SH-SY5Y (cell line): ENCODE measurements around the gene STMN3.

ENCODE experiments used
- GATA2 ChIP-seq: IDR thresholded peaks from 2 replicates; pipeline ENCODE4 v1.6.1; 2011; ENCODE audit warnings: mild to moderate bottlenecking, low read depth, low read length
- GATA3 ChIP-seq: IDR thresholded peaks from 2 replicates; pipeline ENCODE4 v1.6.1; 2011; ENCODE audit warnings: low read depth, mild to moderate bottlenecking, low read length, moderate library complexity

STMN3 gene

DNA sequence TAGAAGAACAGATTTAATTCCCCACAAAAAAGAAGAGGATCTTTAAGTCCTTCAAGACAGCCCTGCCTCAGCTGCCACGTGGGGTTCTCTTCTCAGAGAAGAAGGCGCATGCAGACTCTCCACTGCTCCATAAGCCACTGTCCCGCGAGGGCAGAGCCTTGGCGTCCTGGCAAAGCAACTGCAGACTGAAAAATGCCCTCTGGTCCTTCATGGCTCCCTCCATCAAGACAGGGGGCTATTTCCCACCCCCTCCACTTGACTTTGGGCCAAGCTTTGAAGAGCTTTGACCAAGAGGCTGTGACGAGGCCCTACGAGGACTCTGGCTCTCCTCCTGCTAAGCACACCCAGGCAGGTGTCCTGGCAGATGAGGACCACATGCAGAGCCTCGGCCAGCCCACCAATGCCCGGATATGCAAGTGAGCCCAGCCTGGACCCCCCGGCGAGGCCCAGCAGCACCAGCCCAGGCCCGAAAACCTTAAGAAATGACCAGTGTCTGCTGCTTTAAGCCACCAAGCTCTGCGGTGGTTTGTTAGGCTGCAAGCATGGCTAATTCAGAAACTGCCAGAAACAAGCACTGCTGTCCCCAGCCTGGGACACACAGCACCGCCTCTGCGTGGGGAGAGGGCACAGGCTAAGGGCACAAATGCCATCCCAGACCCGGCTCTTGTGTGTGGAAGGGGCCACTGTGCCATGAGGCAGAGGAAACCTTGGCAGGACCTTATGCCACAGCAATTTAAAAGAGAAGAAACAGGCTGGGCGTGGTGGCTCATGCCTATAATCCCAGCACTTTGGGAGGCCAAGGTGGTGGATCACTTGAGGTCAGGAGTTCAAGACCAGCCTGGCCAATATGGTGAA is 42.4 kb downstream of the STMN3 start:
- no peak for TF ChIP-seq GATA3
- TF ChIP-seq GATA2, result no peak

DNA sequence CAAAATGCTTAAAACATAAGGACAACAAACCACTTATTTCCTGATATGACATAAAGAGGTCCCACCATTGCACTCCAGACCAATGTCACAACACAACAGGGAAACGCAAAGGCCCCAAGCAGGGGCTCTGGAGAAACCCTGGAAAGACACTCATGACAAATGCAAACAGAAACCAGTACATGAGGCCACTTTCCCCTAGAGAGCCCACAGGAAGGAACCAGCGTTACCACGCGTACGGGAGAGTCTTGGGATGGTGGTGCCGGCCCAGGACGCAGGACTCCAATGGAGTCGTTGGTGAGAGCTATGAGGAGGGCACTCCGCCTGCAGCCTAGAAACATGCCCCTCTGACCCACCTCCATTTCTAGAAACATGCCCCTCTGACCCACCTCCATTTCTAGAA is 46.5 kb downstream of the STMN3 start:
- no peak for TF ChIP-seq GATA3
- no peak for TF ChIP-seq GATA2

- no peak for TF ChIP-seq GATA2
- TF ChIP-seq GATA3, result no peak
Measured at GRCh38 chr20:63602321-63602720, 50.9 kb downstream of the STMN3 start.

DNA sequence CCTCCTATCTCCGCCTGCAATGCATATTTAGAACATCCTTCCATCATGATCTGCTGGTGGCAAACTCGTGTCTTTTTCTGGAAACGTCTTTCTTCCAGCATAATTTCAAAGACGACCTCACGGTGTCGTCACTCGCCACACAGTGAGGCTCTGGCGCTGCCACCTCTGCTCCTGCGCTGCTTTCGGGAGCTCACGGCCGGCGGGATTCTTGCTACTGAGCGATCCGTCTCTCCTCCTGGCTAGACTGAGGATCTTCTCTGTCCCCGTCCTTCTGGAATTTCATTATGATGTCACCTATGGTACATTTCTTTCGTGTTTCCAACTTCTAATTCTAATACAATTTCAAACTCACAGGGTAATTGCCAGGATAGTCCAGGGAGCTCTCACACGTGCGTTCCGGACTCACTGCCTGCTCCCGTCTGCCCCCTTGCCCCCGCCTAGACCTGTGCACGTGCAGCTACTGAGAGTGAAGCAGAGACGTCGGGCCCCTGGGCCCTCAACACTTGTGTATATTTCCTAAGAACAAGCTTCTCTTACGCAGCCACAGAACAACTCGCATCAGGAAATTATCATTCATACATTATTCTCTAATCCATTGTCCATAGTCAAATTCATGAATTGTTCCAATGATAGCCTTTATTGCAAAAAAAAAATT is 53.7 kb downstream of the STMN3 start:
- TF ChIP-seq GATA3 (no peak), GATA2 (no peak)

- no peak for TF ChIP-seq GATA2
- TF ChIP-seq GATA3, result no peak
Measured at GRCh38 chr20:63598479-63599395, 54.5 kb downstream of the STMN3 start.

DNA sequence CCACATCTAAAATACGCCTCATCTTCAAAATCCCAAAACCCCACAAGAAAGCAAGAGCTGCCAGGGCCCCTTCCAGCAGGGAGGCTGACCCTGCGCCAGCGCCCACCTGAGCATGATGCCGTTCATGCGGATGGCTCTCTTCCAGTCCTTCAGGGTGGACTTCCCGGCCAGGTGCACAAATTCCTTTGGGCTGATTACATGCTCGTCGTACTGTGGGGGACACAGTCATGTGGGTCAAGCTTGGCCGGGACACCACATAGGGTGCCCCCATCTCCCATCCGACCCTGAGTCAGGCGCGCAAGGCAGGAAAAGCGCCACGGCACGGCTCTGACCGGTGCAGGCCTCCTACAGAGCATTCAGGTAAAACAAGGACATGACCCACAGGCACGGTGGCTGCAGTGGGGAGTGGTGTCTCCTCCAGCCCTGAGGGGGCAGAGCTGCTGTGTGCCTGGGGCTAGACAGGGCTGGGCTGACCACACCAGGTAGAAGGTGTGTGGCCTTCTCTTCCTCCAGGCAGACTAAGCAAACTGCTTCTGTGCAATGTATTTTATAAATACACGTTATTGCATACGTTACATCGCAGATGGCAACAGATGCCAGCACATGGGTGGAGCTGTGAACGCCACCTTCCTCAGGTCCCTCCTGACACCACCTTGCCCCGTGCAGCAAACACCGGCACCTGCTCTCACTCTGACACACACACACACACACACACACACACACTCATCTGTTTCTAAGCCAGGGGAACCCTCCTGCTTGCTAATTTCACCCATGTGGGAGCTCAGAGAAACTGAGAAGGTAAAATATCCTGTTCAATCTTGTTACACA is 55.4 kb downstream of the STMN3 start:
- TF ChIP-seq GATA2 (no peak), GATA3 (no peak)

DNA sequence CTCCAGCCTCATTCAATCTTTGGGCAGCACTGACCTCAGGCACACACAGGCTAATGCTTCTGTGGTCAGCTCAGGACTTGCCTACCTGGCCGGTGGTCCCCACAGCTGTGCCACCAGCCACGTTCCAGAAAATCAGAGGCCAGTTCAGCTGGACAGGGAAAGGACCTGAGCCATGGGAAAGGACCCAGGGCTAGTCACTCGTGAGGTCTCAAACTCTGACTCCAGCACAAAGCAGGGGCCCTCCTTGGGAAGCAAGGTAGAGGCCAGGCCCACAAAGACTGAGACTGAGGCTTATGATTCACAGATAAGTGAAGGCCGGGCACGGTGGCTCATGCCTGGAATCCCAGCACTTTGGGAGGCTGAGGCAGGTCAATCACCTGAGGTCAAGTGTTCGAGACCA is 56.8 kb downstream of the STMN3 start:
- no peak for TF ChIP-seq GATA2
- no peak for TF ChIP-seq GATA3

DNA sequence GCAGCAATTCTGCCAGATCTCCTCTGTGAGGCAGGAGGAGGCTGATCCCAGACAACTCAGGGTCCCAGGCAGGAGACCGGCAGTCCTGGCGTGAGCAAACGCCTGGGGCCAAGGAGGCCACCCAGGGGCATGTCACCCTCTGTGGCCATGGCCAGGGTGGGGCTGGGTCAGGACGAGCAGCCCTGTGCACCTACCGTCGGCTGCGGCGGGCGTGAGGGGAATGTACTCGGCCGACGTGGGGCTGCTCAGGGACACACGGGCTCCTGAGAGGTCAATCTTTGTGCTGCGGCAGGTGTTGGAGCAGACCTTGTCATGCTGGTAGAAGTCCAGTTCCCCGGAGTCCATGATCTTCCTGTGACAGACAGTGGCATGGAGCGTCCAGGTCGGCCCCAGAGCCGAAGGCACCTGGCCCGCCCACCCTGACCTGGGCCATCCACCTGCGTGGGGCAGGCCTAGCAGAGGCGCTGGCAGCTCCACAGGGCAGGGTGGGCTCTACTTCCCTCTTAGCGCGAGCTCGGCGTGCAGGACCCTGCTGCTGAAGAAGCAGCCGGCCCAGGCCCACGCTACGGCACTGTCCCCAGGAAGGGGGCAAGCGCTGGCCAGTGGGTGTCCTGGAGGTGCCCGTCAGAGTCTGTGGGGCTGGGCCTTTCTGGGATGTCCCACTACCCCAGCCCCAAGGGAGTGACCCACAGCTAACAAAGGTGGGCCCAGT is 57.7 kb downstream of the STMN3 start:
- no peak for TF ChIP-seq GATA2
- no peak for TF ChIP-seq GATA3

GRCh38 chr20:63594043-63594561 is 59.1 kb downstream of the STMN3 start:
- no peak for TF ChIP-seq GATA3
- TF ChIP-seq GATA2, result no peak

DNA sequence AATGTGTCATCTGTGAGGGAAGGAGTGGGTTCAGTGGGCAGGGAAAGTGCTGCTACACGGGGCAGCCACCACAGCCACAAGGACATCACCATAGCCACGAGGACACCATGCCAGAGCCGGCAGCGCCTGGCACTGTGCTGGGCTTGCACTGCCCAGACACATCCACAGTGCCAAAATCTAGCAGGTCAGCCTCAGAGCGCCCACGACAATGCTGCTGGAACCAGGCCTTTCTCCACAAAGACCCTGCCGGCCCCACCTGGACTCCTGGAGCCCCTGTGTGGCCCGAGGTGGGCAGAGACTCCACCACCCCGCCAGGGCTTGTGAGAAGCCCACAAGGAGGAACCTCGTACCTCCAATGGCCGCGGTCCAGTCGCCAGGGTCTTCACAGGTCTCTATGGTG is 60.6 kb downstream of the STMN3 start:
- TF ChIP-seq GATA3 (no peak), GATA2 (no peak)

DNA sequence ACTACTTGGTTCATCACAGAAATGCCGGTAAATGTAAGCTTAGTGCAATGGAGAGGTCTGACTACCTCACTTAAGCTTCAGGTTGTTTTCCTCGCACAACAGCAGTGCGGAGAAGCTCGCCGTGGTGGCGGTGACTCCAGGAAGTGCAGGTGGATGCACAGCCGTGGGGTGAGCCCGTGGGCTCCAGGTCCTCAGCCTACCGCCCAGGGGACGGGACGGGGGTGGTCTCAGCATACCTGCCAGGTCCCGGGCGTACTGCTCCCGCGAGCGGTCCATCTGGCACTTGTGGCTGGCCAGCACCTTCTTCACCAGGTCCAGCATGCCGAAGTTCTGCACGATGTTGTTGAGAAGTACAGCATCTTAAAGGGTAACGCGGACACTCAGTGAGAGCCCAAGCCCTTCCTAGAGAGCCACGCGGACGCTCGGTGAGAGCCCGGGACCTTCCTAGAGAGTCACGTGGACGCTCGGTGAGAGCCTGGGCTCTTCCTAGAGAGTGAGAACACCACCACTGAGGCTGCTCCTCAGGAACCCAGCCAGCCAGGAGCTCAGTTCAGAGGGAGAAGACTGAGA is 61.4 kb downstream of the STMN3 start:
- no peak for TF ChIP-seq GATA2
- no peak for TF ChIP-seq GATA3

DNA sequence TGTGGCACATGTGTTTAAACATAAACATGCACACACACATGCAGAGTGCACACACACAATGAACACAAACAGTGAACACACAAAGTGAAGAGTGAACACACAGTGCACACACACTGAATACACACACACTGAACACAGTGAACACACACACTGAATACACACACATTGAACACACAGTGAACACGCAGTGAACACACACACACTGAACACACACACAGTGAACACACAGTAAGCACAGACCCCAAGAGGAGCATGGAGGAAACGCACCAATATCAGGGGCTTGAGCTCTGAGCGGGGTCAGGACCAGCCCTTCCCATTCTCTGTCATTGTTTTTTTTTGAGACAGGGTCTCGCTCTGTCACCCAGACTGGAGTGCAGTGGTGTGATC is 62.1 kb downstream of the STMN3 start:
- no peak for TF ChIP-seq GATA3
